HG03045 (cell line): ENCODE measurements around the gene STATH.
"Not testable (repeated sequence)": the region's sequence is repeated elsewhere in the genome, so short reads cannot be mapped to it uniquely, and the experiment has no call there.

Experiments used
- ATAC-seq: cut with Tn5 transposase; IDR thresholded peaks from one replicate; pipeline ENCODE4 v1.9.1; 2021; ENCODE audit warnings: mild to moderate bottlenecking, moderate library complexity; ENCODE audit not compliant: unreplicated experiment

The STATH gene

GRCh38 chr4:69995526-69996016 is at the start of gene STATH:
Gene STATH, plus strand, starts transcription at chr4:69995966. Its CDS starts 2,472 bp downstream, at chr4:69998438.
- ATAC-seq, result no peak

- no peak for ATAC-seq
These were observed 44.2 kb upstream of the STATH start for GRCh38 chr4:69951602-69952001.

- ATAC-seq, result no peak
These were observed 38.6 kb upstream of the STATH start for GRCh38 chr4:69957209-69957608.

- no peak for ATAC-seq
These were observed 30.1 kb upstream of the STATH start, which contains the start of gene CSN2 for GRCh38 chr4:69965628-69966027. Gene CSN2, minus strand, starts transcription at chr4:69965728. Its CDS starts 4,733 bp downstream, at chr4:69960995.

- ATAC-seq, result no peak
These were observed 25.7 kb upstream of the STATH start for GRCh38 chr4:69970071-69970470.

- no peak for ATAC-seq
These were observed 21.1 kb upstream of the STATH start for GRCh38 chr4:69974631-69975030.

GRCh38 chr4:69977582-69977981 is 18.2 kb upstream of the STATH start:
- no peak for ATAC-seq

- no peak for ATAC-seq
These were observed 11.7 kb upstream of the STATH start for GRCh38 chr4:69984030-69984443.

GRCh38 chr4:69986663-69987062 is 9.1 kb upstream of the STATH start:
- ATAC-seq, result no peak

- no peak for ATAC-seq
These were observed 4.8 kb upstream of the STATH start for GRCh38 chr4:69991016-69991415.

- no peak for ATAC-seq
These were observed 984 bp upstream of the STATH start for GRCh38 chr4:69994782-69995181.

- no peak for ATAC-seq
These were observed 3.7 kb downstream of the STATH start for GRCh38 chr4:69999420-69999819.

GRCh38 chr4:70000711-70001110 is 4.9 kb downstream of the STATH start:
- no peak for ATAC-seq

GRCh38 chr4:70002507-70002906 is 6.7 kb downstream of the STATH start:
- no peak for ATAC-seq

- ATAC-seq, result no peak
These were observed 13.0 kb downstream of the STATH start for GRCh38 chr4:70008771-70009170.

GRCh38 chr4:70019006-70019405 is 23.2 kb downstream of the STATH start:
- ATAC-seq, result not testable (repeated sequence)

- ATAC-seq, result no peak
These were observed 27.5 kb downstream of the STATH start for GRCh38 chr4:70023218-70023617.

- no peak for ATAC-seq
These were observed 31.2 kb downstream of the STATH start for GRCh38 chr4:70027011-70027410.

GRCh38 chr4:70028159-70028558 is 32.4 kb downstream of the STATH start, which contains the start of gene HTN3:
Gene HTN3, plus strand, starts transcription at chr4:70028459. Its CDS starts 2,282 bp downstream, at chr4:70030741.
- not testable (repeated sequence) for ATAC-seq

- ATAC-seq, result not testable (repeated sequence)
These were observed 41.8 kb downstream of the STATH start for GRCh38 chr4:70037559-70037958.

- not testable (repeated sequence) for ATAC-seq
These were observed 44.2 kb downstream of the STATH start for GRCh38 chr4:70039928-70040327.

- no peak for ATAC-seq
These were observed 46.0 kb downstream of the STATH start for GRCh38 chr4:70041652-70042286.

GRCh38 chr4:70050138-70050537 is 54.4 kb downstream of the STATH start, which contains the start of gene HTN1:
Gene HTN1, plus strand, starts transcription at chr4:70050438. Its CDS starts 2,639 bp downstream, at chr4:70053077.
- ATAC-seq, result not testable (repeated sequence)
